A549 (cell line): ENCODE measurements around the gene EIF5. TPM values are rescaled to one million over a fixed set of nuclear protein-coding genes. Genes with fewer than 3 reads are reported as not detected.

ENCODE experiments used
- ATAC-seq, 2 experiments: fragments of 200-7000 bp in 1 of 2; fragments of >200 bp in 1 of 2; cut with Nextera tagmentation in 1 of 2; cut with Tn5 transposase in 1 of 2; 3 replicates each; pipeline versions ENCODE4 v1.8.0 to v1.9.1; 2018 to 2020; ENCODE audit warnings: mild to moderate bottlenecking in 1 of 2, moderate library complexity in 1 of 2
- CTCF ChIA-PET: fragments of 300-600 bp; sonication (Branson Sonifier 250); formaldehyde crosslinking; extraction: SDS; loops from one replicate; lab custom pipeline; 2021; ENCODE audit warnings: antibody characterized with exemption, inconsistent platforms; lab: Yijun Ruan, JAX
- POLR2A ChIA-PET: fragments of 350-600 bp; formaldehyde crosslinking; extraction: SDS; loops from one replicate; lab custom pipeline; 2021; ENCODE audit warnings: antibody characterized with exemption, inconsistent platforms; lab: Yijun Ruan, JAX
- DNase-seq, 2 experiments: peaks; one replicate each; pipeline versions ENCODE4 v3.0.0 to v3.0.0-alpha.2; 2011 to 2016; ENCODE audit warnings: low read depth in 1 of 2, low spot score in 1 of 2
- FAIRE-seq: peaks from 2 replicates; lab custom pipeline; 2011; peaks lifted over from hg19 to GRCh38; lab: Jason Lieb, UNC
- H3K27ac ChIP-seq, 2 experiments: fragments of >200 bp; sonication (Bioruptor Twin); formaldehyde crosslinking; 3 replicates each; pipeline ENCODE4 v1.5.1; 2016 to 2017
- H3K4me1 ChIP-seq: fragments of >200 bp; sonication (Bioruptor Twin); formaldehyde crosslinking; 3 replicates; pipeline ENCODE4 v1.6.1; 2016
- H3K4me2 ChIP-seq: fragments of >200 bp; sonication (Bioruptor Twin); formaldehyde crosslinking; 3 replicates; pipeline ENCODE4 v1.6.1; 2016
- H3K4me3 ChIP-seq: fragments of >200 bp; sonication (Bioruptor Twin); formaldehyde crosslinking; 3 replicates; pipeline ENCODE4 v1.5.1; 2016
- H3K9me3 ChIP-seq: fragments of >200 bp; sonication (Bioruptor Twin); formaldehyde crosslinking; 3 replicates; pipeline ENCODE4 v1.6.1; 2016
- CBX2 ChIP-seq: fragments of 200-600 bp; sonication (generic); IDR thresholded peaks from 2 replicates; pipeline ENCODE4 v1.6.1; 2016; ENCODE audit warnings: low read depth, mild to moderate bottlenecking, borderline replicate concordance
- CEBPB ChIP-seq, 2 experiments: fragments of >200 bp in 1 of 2; sonication (Bioruptor Twin) in 1 of 2; formaldehyde crosslinking in 1 of 2; IDR thresholded peaks; 2 replicates each; pipeline ENCODE4 v1.6.1; 2012 to 2016
- EHMT2 ChIP-seq: fragments of 200-600 bp; sonication (generic); IDR thresholded peaks from 2 replicates; pipeline ENCODE4 v1.6.1; 2016; ENCODE audit warnings: antibody characterized with exemption, low read depth, mild to moderate bottlenecking, moderate library complexity
- ESRRA ChIP-seq: fragments of 150-350 bp; IDR thresholded peaks from 2 replicates; pipeline ENCODE4 v1.6.1; 2014; ENCODE audit warnings: mild to moderate bottlenecking, low read length, borderline replicate concordance
- FOXS1 ChIP-seq: fragments of 250-450 bp; sonication (Bioruptor Pico); IDR thresholded peaks from 2 replicates; pipeline ENCODE4 v1.5.0; 2020; ENCODE audit warnings: mild to moderate bottlenecking, moderate library complexity
- GATA3 ChIP-seq: IDR thresholded peaks from 2 replicates; pipeline ENCODE4 v1.6.1; 2012; ENCODE audit warnings: borderline replicate concordance
- HOXB13 ChIP-seq: fragments of 250-450 bp; sonication (Bioruptor Pico); IDR thresholded peaks from 2 replicates; pipeline ENCODE4 v1.5.0; 2020; ENCODE audit warnings: low read depth, mild to moderate bottlenecking, moderate library complexity
- HOXB5 ChIP-seq: fragments of 250-450 bp; sonication (Bioruptor Pico); IDR thresholded peaks from 2 replicates; pipeline ENCODE4 v1.5.0; 2020; ENCODE audit warnings: mild to moderate bottlenecking, moderate library complexity
- JUN ChIP-seq, 2 experiments: fragments of >200 bp; sonication (Bioruptor Twin); formaldehyde crosslinking; IDR thresholded peaks; 2 replicates in 1 of 2; 3 replicates in 1 of 2; pipeline ENCODE4 v1.6.1; 2016 to 2017
- MAZ ChIP-seq: fragments of 150-350 bp; IDR thresholded peaks from 2 replicates; pipeline ENCODE4 v1.6.1; 2014; ENCODE audit warnings: antibody characterized with exemption, low read depth, low read length, borderline replicate concordance
- NFE2L2 ChIP-seq: fragments of 150-350 bp; conservative IDR thresholded peaks from 2 replicates; pipeline ENCODE4 v1.6.1; 2014; ENCODE audit warnings: low read length
- NPAS2 ChIP-seq: fragments of 250-450 bp; sonication (Bioruptor Pico); IDR thresholded peaks from 2 replicates; pipeline ENCODE4 v1.8.0; 2022; ENCODE audit warnings: mild to moderate bottlenecking, moderate library complexity, borderline replicate concordance
- NR3C1 ChIP-seq: fragments of >200 bp; sonication (Bioruptor Twin); formaldehyde crosslinking; IDR thresholded peaks from 3 replicates; pipeline ENCODE4 v1.6.1; 2017
- PHF8 ChIP-seq: fragments of 200-600 bp; sonication (generic); IDR thresholded peaks from 2 replicates; pipeline ENCODE4 v1.6.1; 2016; ENCODE audit warnings: low read depth, mild to moderate bottlenecking, antibody characterized with exemption, moderate library complexity, borderline replicate concordance
- RNF2 ChIP-seq: fragments of 200-600 bp; sonication (generic); IDR thresholded peaks from 2 replicates; pipeline ENCODE4 v1.6.1; 2016; ENCODE audit warnings: low read depth, mild to moderate bottlenecking, antibody characterized with exemption, moderate library complexity, borderline replicate concordance
- SMC3 ChIP-seq: fragments of >200 bp; sonication (Bioruptor Twin); formaldehyde crosslinking; IDR thresholded peaks from 3 replicates; pipeline ENCODE4 v1.6.1; 2018; ENCODE audit warnings: inconsistent platforms
- ZFP36 ChIP-seq: fragments of 450-650 bp; IDR thresholded peaks from 2 replicates; pipeline ENCODE4 v1.6.1; 2014; ENCODE audit warnings: borderline replicate concordance; ENCODE audit not compliant: partially characterized antibody
- WGBS: methylation state at CpG from one replicate; pipeline ENCODE4 v1.1.6; 2017; ENCODE audit errors: missing lambda C conversion rate; 5-methylcytosine and 5-hydroxymethylcytosine counted together
- polyA plus RNA-seq, 4 experiments: library from polyadenylated mRNA; depleted of rRNA in 3 of 4; stranded (reverse); fragments of >200 nt; fragmentation: RNase III in 1 of 4; extraction: RNeasy Plus Mini Kit Qiagen cat#74134 plus additional on column Dnase treatment in 1 of 4; gene quantifications; 2 replicates in 3 of 4; 3 replicates in 1 of 4; pipeline ENCODE4 v1.2.3, GENCODE V29; 2011 to 2017
- TF ChIP-seq, protein P1 (sequence below): fragments of 450-650 bp; IDR thresholded peaks from 2 replicates; pipeline ENCODE4 v1.6.1; 2014; ENCODE audit warnings: antibody characterized with exemption
- TF ChIP-seq, protein P2 (sequence below): IDR thresholded peaks from 2 replicates; pipeline ENCODE4 v1.6.1; 2012
- TF ChIP-seq, protein P3 (sequence below): fragments of 200-600 bp; sonication (generic); IDR thresholded peaks from 2 replicates; pipeline ENCODE4 v1.6.1; 2016; ENCODE audit warnings: antibody characterized with exemption, mild to moderate bottlenecking, moderate library complexity

EIF5 gene
- polyA plus RNA-seq, 2 of the 4 experiments (the other 2 are of a cell fraction), result 276 to 591 TPM

DNA sequence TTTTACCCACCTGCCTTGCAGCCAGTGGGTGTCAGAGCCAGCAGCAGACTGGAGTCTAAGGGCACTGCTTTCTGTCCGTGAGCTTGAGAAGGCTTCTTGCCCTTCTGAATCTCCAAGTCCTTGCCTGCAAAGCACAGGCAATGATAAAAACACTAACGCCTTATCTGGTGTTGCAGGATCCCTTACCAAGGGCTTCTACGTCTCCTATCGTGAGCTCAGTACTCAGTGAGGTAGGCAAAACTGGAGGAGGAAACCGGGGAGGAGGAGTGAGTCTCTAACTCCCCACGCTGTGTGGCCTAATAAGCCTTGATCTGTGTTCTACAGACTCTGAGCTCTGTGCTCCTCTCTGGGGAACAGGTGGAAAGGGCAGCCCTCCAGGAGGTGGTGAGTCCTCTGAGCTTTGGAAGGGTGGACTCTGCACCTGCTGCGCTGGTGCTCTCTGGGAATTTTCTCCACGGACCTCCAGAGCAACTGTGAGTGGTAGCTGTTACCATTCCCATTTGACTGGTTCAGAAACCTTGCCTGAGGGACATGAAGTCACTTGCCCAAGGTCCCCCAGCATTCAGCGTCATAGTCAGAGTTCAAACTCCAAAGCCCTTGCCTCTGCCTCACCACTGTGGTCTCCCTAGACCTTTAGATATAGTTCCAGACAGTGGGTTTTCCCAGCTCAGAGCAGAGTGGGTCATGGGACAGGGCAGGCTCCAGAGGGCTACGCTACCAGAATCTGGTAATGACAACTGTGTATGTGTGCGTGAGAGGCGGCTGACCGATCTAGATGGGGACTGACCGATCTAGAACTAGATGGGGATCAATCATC lies 44.2 kb downstream of the EIF5 start:
- Histone ChIP-seq H3K4me1 (no peaks in the 10 kb centered on the region; the same call in 2 of the 3 replicates), H3K4me2 (no peak overlapping the region), H3K9me3 (0 out of 3 replicates have a peak, but pooled peaks cover 3% of the 10 kb centered on the region), H3K4me3 (no peak overlapping the region), H3K27ac (no peak overlapping the region)
- TF ChIP-seq, protein P1, sequence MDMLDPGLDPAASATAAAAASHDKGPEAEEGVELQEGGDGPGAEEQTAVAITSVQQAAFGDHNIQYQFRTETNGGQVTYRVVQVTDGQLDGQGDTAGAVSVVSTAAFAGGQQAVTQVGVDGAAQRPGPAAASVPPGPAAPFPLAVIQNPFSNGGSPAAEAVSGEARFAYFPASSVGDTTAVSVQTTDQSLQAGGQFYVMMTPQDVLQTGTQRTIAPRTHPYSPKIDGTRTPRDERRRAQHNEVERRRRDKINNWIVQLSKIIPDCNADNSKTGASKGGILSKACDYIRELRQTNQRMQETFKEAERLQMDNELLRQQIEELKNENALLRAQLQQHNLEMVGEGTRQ, result no peak
- TF ChIP-seq EHMT2 (no peak), NPAS2 (no peak), FOXS1 (CRISPR knock-in tag) (no peak), NR3C1 (no peak), PHF8 (no peak), HOXB5 (no peak), MAZ (no peak), ESRRA (no peak), GATA3 (no peak), JUN (IDR thresholded peaks at IDR 0.05) (no peak), CBX2 (no peak), HOXB13 (CRISPR knock-in tag) (no peak), CEBPB (IDR thresholded peaks at IDR 0.05) (no peak), SMC3 (no peak), RNF2 (no peak)
- TF ChIP-seq, protein P2, sequence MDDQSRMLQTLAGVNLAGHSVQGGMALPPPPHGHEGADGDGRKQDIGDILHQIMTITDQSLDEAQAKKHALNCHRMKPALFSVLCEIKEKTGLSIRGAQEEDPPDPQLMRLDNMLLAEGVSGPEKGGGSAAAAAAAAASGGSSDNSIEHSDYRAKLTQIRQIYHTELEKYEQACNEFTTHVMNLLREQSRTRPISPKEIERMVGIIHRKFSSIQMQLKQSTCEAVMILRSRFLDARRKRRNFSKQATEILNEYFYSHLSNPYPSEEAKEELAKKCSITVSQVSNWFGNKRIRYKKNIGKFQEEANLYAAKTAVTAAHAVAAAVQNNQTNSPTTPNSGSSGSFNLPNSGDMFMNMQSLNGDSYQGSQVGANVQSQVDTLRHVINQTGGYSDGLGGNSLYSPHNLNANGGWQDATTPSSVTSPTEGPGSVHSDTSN, result no peak
- TF ChIP-seq, protein P3, sequence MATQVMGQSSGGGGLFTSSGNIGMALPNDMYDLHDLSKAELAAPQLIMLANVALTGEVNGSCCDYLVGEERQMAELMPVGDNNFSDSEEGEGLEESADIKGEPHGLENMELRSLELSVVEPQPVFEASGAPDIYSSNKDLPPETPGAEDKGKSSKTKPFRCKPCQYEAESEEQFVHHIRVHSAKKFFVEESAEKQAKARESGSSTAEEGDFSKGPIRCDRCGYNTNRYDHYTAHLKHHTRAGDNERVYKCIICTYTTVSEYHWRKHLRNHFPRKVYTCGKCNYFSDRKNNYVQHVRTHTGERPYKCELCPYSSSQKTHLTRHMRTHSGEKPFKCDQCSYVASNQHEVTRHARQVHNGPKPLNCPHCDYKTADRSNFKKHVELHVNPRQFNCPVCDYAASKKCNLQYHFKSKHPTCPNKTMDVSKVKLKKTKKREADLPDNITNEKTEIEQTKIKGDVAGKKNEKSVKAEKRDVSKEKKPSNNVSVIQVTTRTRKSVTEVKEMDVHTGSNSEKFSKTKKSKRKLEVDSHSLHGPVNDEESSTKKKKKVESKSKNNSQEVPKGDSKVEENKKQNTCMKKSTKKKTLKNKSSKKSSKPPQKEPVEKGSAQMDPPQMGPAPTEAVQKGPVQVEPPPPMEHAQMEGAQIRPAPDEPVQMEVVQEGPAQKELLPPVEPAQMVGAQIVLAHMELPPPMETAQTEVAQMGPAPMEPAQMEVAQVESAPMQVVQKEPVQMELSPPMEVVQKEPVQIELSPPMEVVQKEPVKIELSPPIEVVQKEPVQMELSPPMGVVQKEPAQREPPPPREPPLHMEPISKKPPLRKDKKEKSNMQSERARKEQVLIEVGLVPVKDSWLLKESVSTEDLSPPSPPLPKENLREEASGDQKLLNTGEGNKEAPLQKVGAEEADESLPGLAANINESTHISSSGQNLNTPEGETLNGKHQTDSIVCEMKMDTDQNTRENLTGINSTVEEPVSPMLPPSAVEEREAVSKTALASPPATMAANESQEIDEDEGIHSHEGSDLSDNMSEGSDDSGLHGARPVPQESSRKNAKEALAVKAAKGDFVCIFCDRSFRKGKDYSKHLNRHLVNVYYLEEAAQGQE, result no peak
- FAIRE-seq (no peak), ATAC-seq (peak; percentile 17 to 23; a peak in 3 of 6 replicates), DNase-seq (no peak)
- CTCF ChIA-PET, result interaction anchor here (0.5 to 9.5 kb wide), 4 partner anchors 14 to 44 kb away, joined by 3 to 94 read pairs (median 4); partner anchors contain the start of gene EIF5
- 72% methylated on average over 13 of the region's 14 CpGs for WGBS
- POLR2A ChIA-PET, result interaction anchor here (1.6 to 1.8 kb wide), 2 partner anchors 33 to 44 kb away, joined by 4 to 5 read pairs; partner anchors contain the start of gene EIF5

DNA sequence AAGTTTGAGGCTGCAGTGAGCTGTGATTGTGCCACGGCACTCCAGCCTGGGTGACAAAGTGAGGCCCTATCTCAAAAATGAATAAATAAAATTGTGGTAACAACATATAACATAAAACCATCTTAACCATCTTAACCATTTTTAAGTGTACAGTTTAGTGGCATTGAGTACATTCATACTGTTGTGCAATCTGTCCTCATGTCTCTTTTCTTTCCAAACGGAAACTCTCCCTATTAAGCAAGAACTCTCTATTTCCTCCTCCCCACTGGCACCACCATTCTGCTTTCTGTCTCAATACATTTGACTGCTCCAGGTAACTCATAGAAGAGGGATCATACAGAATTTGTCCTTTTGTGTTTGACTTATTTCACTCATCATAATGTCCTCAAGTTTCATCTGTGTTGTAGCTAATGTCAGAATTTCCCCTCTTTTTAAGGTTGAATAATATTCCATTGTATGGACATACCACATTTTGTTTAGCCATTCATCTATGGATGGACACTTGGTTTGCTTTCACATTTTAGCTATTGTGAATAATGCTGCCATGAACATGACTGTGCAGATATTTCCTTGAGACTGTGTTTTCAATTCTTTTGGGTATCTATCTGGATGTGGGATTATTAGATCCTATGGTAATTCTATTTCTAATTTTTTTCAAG lies 46.8 kb downstream of the EIF5 start:
- ATAC-seq (no peak), FAIRE-seq (no peak), DNase-seq (no peak)
- H3K4me1 ChIP-seq, result peaks cover 6% of the 10 kb centered on the region; the same call in 2 of the 3 replicates
- H3K4me3 ChIP-seq, result no peak overlapping the region
- 0 out of 3 replicates have a peak, but pooled peaks cover 3% of the 10 kb centered on the region for H3K9me3 ChIP-seq
- 26% methylated on average over 2 of the region's 2 CpGs for WGBS
- no peak overlapping the region for H3K4me2 ChIP-seq
- no peak overlapping the region for H3K27ac ChIP-seq
- TF ChIP-seq ZFP36 (no peak), NFE2L2 (0 out of 2 replicates have a peak, but pooled peaks have one; percentile 14)
- CTCF ChIA-PET, result interaction anchor here (0.6 to 9.5 kb wide), 3 partner anchors 11 to 37 kb away, joined by 3 to 94 read pairs (median 6); no protein-coding TSS in a partner anchor
- POLR2A ChIA-PET, result interaction anchor here (0.6 to 0.9 kb wide), 2 partner anchors 47 to 306 kb away, joined by 3 read pairs; partner anchors contain the start of gene EIF5
